SIG-M5 treated with dmso at 0.1 percent for 504 hours (cell line): ENCODE measurements around the gene PBXIP1.
A peak's percentile ranks its signal among the peaks of the same experiment; 100 is the strongest.

Experiments
- DNase-seq: peaks from one replicate; lab custom pipeline; 2025; ENCODE audit not compliant: unreplicated experiment; lab: John Stamatoyannopoulos, UW

PBXIP1 gene

GRCh38 chr1:154955718-154956543 is at the start of gene PBXIP1:
Gene PBXIP1, minus strand, starts transcription at chr1:154956099. Its CDS starts 2,378 bp downstream, at chr1:154953721.
- peak; percentile 95 for DNase-seq

- DNase-seq = no peak
Measured at GRCh38 chr1:155005076-155006011, 49.4 kb upstream of the PBXIP1 start.

- no peak for DNase-seq
Measured at GRCh38 chr1:155004352-155005075, 48.6 kb upstream of the PBXIP1 start.

- no peak for DNase-seq
Measured at GRCh38 chr1:155003766-155004351, 48.0 kb upstream of the PBXIP1 start.

GRCh38 chr1:155003227-155003765 is 47.4 kb upstream of the PBXIP1 start:
- DNase-seq = no peak

GRCh38 chr1:155002464-155003226 is 46.7 kb upstream of the PBXIP1 start, which contains the start of gene ZBTB7B:
Gene ZBTB7B, plus strand, starts transcription at chr1:155002802. Its CDS starts 11,859 bp downstream, at chr1:155014661.
- DNase-seq = peak; percentile 95

- peak; percentile 100 for DNase-seq
Measured at GRCh38 chr1:155001675-155002463, 46.0 kb upstream of the PBXIP1 start.

GRCh38 chr1:155001425-155001674 is 45.5 kb upstream of the PBXIP1 start:
- DNase-seq = peak; percentile 87

GRCh38 chr1:155000726-155001424 is 45.0 kb upstream of the PBXIP1 start:
- peak; percentile 90 for DNase-seq

- no peak for DNase-seq
Measured at GRCh38 chr1:155000411-155000725, 44.5 kb upstream of the PBXIP1 start.

GRCh38 chr1:154999571-155000410 is 43.9 kb upstream of the PBXIP1 start:
- DNase-seq = peak; percentile 65

- DNase-seq = peak; percentile 90
Measured at GRCh38 chr1:154998818-154999570, 43.1 kb upstream of the PBXIP1 start.

- DNase-seq = no peak
Measured at GRCh38 chr1:154998201-154998780, 42.4 kb upstream of the PBXIP1 start.

GRCh38 chr1:154996966-154997701 is 41.2 kb upstream of the PBXIP1 start:
- DNase-seq = peak; percentile 37

GRCh38 chr1:154995301-154995983 is 39.5 kb upstream of the PBXIP1 start:
- DNase-seq = peak; percentile 84
